H1 (cell line): ENCODE results near the gene CPLANE1. TPM values are rescaled to one million over a fixed set of nuclear protein-coding genes. Genes with fewer than 3 reads are reported as not detected.

ENCODE experiments used
- CTCF ChIA-PET: fragments of 300-600 bp; sonication (Branson Sonifier 250); formaldehyde crosslinking; loops from one replicate; lab custom pipeline; 2021; ENCODE audit not compliant: partially characterized antibody; lab: Charles Lee
- POLR2A ChIA-PET: fragments of 300-600 bp; sonication (Branson Sonifier 250); formaldehyde crosslinking; loops from one replicate; lab custom pipeline; 2021; ENCODE audit warnings: inconsistent platforms; ENCODE audit not compliant: partially characterized antibody; lab: Charles Lee
- DNase-seq, 2 experiments: peaks; one replicate each; pipeline versions ENCODE4 v3.0.0 to v3.0.0-alpha.2; 2010 to 2022; ENCODE audit warnings: low spot score in 2 of 2, low read depth in 1 of 2, mixed read lengths in 1 of 2
- FAIRE-seq: peaks from 2 replicates; lab custom pipeline; 2011; peaks lifted over from hg19 to GRCh38; lab: Jason Lieb, UNC
- H2AFZ ChIP-seq: 2 replicates; pipeline ENCODE4 v1.8.1; 2012; ENCODE audit warnings: low read length, inconsistent platforms
- H2AK5ac ChIP-seq: 2 replicates; pipeline ENCODE4 v1.6.1; 2013; ENCODE audit warnings: low read depth, low read length
- H2BK120ac ChIP-seq: replicated peaks from 2 replicates; pipeline ENCODE3; 2013; ENCODE audit warnings: low read depth, low read length, inconsistent platforms
- H2BK12ac ChIP-seq: 2 replicates; pipeline ENCODE4 v1.6.1; 2013; ENCODE audit warnings: low read depth, low read length
- H2BK15ac ChIP-seq: 2 replicates; pipeline ENCODE4 v1.6.1; 2013; ENCODE audit warnings: low read length
- H2BK20ac ChIP-seq: 2 replicates; pipeline ENCODE4 v1.6.1; 2013; ENCODE audit warnings: low read length
- H2BK5ac ChIP-seq: 2 replicates; pipeline ENCODE4 v1.6.1; 2013; ENCODE audit warnings: low read depth, low read length
- H3K14ac ChIP-seq: 2 replicates; pipeline ENCODE4 v1.6.1; 2013; ENCODE audit warnings: inconsistent platforms; ENCODE audit not compliant: insufficient read length
- H3K18ac ChIP-seq: 2 replicates; pipeline ENCODE4 v1.6.1; 2013; ENCODE audit warnings: low read length; ENCODE audit errors: extremely low read depth
- H3K23ac ChIP-seq: 2 replicates; pipeline ENCODE4 v1.6.1; 2013; ENCODE audit warnings: inconsistent platforms; ENCODE audit not compliant: insufficient read length
- H3K23me2 ChIP-seq: 2 replicates; pipeline ENCODE4 v1.6.1; 2013; ENCODE audit warnings: low read depth, low read length
- H3K27ac ChIP-seq: 2 replicates; pipeline ENCODE4 v1.6.1; 2011; ENCODE audit warnings: low read depth, low read length, inconsistent platforms
- H3K27me3 ChIP-seq, 4 experiments: replicated peaks in 1 of 4; 1 replicate in 1 of 4; 2 replicates in 3 of 4; pipeline versions ENCODE4 v1.6.1 to v1.8.1; 2011 to 2013; ENCODE audit warnings: low read length in 3 of 4, mild to moderate bottlenecking in 3 of 4, inconsistent platforms in 2 of 4, mixed read lengths in 2 of 4, moderate library complexity in 1 of 4; ENCODE audit not compliant: control insufficient read depth in 3 of 4, insufficient read depth in 3 of 4; ENCODE audit errors: extremely low read depth in 1 of 4
- H3K36me3 ChIP-seq, 4 experiments: 2 replicates each; pipeline versions ENCODE4 v1.6.1 to v1.8.1; 2011 to 2013; ENCODE audit warnings: mild to moderate bottlenecking in 4 of 4, low read length in 3 of 4, moderate library complexity in 2 of 4, control low read depth in 1 of 4, inconsistent platforms in 1 of 4; ENCODE audit not compliant: insufficient read depth in 4 of 4, control insufficient read depth in 2 of 4
- H3K4ac ChIP-seq: replicated peaks from 2 replicates; pipeline ENCODE3; 2013; ENCODE audit warnings: low read length, low read depth, mixed read lengths, inconsistent platforms; ENCODE audit not compliant: insufficient read length
- H3K4me1 ChIP-seq, 4 experiments: replicated peaks in 1 of 4; 1 replicate in 1 of 4; 2 replicates in 3 of 4; pipeline versions ENCODE4 v1.6.1 to v1.8.1; 2011 to 2013; ENCODE audit warnings: low read length in 3 of 4, inconsistent platforms in 2 of 4, mixed read lengths in 1 of 4; ENCODE audit not compliant: insufficient read depth in 4 of 4, control insufficient read depth in 3 of 4
- H3K4me2 ChIP-seq, 2 experiments: 2 replicates each; pipeline versions ENCODE4 v1.6.1 to v1.8.1; 2011 to 2013; ENCODE audit warnings: low read depth in 2 of 2, low read length in 2 of 2, control low read depth in 1 of 2, inconsistent platforms in 1 of 2, mild to moderate bottlenecking in 1 of 2; ENCODE audit not compliant: insufficient read depth in 1 of 2
- H3K4me3 ChIP-seq, 4 experiments: fragments of 200-600, 300-600 bp in 1 of 4; sonication (generic), shearing (Covaris generic), sonication (Bioruptor Twin) in 1 of 4; 2 replicates each; pipeline versions ENCODE4 v1.5.1 to v1.8.1; 2011 to 2016; ENCODE audit warnings: low read length in 4 of 4, low read depth in 3 of 4, control low read depth in 2 of 4, inconsistent platforms in 2 of 4, mild to moderate bottlenecking in 2 of 4, mixed read lengths in 1 of 4, moderate library complexity in 1 of 4; ENCODE audit not compliant: insufficient read depth in 2 of 4; ENCODE audit errors: extremely low read depth in 1 of 4
- H3K56ac ChIP-seq: replicated peaks from 2 replicates; pipeline ENCODE3; 2013; ENCODE audit warnings: low read depth, mild to moderate bottlenecking, mixed read lengths, low read length, inconsistent platforms; ENCODE audit not compliant: insufficient read length
- H3K79me1 ChIP-seq: 2 replicates; pipeline ENCODE4 v1.6.1; 2013; ENCODE audit warnings: low read depth, low read length, control low read depth
- H3K79me2 ChIP-seq, 2 experiments: 2 replicates each; pipeline versions ENCODE4 v1.6.1 to v1.8.1; 2012 to 2013; ENCODE audit warnings: low read length in 2 of 2, mild to moderate bottlenecking in 2 of 2, inconsistent platforms in 1 of 2; ENCODE audit not compliant: insufficient read depth in 2 of 2, control insufficient read depth in 1 of 2
- H3K9ac ChIP-seq, 4 experiments: replicated peaks in 1 of 4; 1 replicate in 1 of 4; 2 replicates in 3 of 4; pipeline versions ENCODE4 v1.6.1 to v1.8.1; 2011 to 2013; ENCODE audit warnings: low read depth in 3 of 4, low read length in 3 of 4, control low read depth in 2 of 4, mild to moderate bottlenecking in 2 of 4, moderate library complexity in 2 of 4, inconsistent platforms in 1 of 4; ENCODE audit errors: extremely low read depth in 1 of 4
- H3K9me3 ChIP-seq, 2 experiments: 2 replicates each; pipeline versions ENCODE4 v1.6.1 to v1.8.1; 2012 to 2013; ENCODE audit warnings: mild to moderate bottlenecking in 2 of 2, moderate library complexity in 2 of 2, control low read depth in 1 of 2, inconsistent platforms in 1 of 2, low read depth in 1 of 2, low read length in 1 of 2, mixed read lengths in 1 of 2; ENCODE audit not compliant: insufficient read depth in 2 of 2
- H4K20me1 ChIP-seq, 2 experiments: replicated peaks in 1 of 2; 2 replicates each; pipeline versions ENCODE3 to v1.8.1; 2011 to 2013; ENCODE audit warnings: inconsistent platforms in 2 of 2, low read length in 2 of 2, mild to moderate bottlenecking in 1 of 2; ENCODE audit not compliant: insufficient read depth in 2 of 2, control insufficient read depth in 1 of 2
- H4K5ac ChIP-seq: 2 replicates; pipeline ENCODE4 v1.6.1; 2013; ENCODE audit warnings: low read length, low read depth, mixed read lengths, inconsistent platforms; ENCODE audit not compliant: insufficient read length
- H4K8ac ChIP-seq: 2 replicates; pipeline ENCODE4 v1.8.0; 2013; ENCODE audit warnings: mild to moderate bottlenecking, moderate library complexity, low read length, inconsistent platforms; ENCODE audit not compliant: insufficient read depth; ENCODE audit errors: extremely low read depth
- H4K91ac ChIP-seq: replicated peaks from 2 replicates; pipeline ENCODE3; 2013; ENCODE audit warnings: low read length, mixed read lengths, inconsistent platforms; ENCODE audit not compliant: insufficient read length
- EGR1 ChIP-seq: IDR thresholded peaks from 2 replicates; pipeline ENCODE4 v1.6.1; 2011; ENCODE audit warnings: low read depth, low read length, borderline replicate concordance
- NANOG ChIP-seq: IDR thresholded peaks from 2 replicates; pipeline ENCODE4 v1.6.1; 2011; ENCODE audit warnings: low read length, low read depth, mild to moderate bottlenecking, inconsistent platforms; ENCODE audit not compliant: insufficient read depth, poor library complexity, severe bottlenecking
- SP2 ChIP-seq: IDR thresholded peaks from 2 replicates; pipeline ENCODE4 v1.6.1; 2012; ENCODE audit warnings: mild to moderate bottlenecking, low read length, inconsistent platforms
- WGBS, 2 experiments: shearing (Covaris generic) in 1 of 2; methylation state at CpG; one replicate each; pipeline versions ENCODE4 v1.1.6 to v1.1.7; 2013 to 2015; ENCODE audit warnings: low lambda C conversion rate in 2 of 2, mixed read lengths in 2 of 2, inconsistent platforms in 1 of 2, low coverage in 1 of 2, missing lambda C conversion rate in 1 of 2; ENCODE audit not compliant: insufficient replicate concordance in 2 of 2, insufficient coverage in 1 of 2, insufficient read length in 1 of 2; ENCODE audit errors: extremely low coverage in 1 of 2, missing lambda C conversion rate in 1 of 2; 5-methylcytosine and 5-hydroxymethylcytosine counted together
- polyA plus RNA-seq, 7 experiments: library from polyadenylated mRNA; depleted of rRNA in 3 of 7; stranded (reverse) in 5 of 7; unstranded in 2 of 7; fragments of >200 nt in 5 of 7; fragments of 200-250 nt in 2 of 7; gene quantifications; 1 replicate in 5 of 7; 2 replicates in 1 of 7; 4 replicates in 1 of 7; pipeline versions ENCODE4 v1.2.1 to v1.2.3, GENCODE V29; 2011 to 2013; ENCODE audit warnings: missing spikeins in 2 of 7, mixed read lengths in 2 of 7
- total RNA-seq: library from RNA; stranded (reverse); fragmentation: NEBNext Ultra II Directional; extraction: Animal tissue kit (Norgen Biotek cat#: 25700); gene quantifications from 2 replicates; pipeline ENCODE4 v1.2.1, GENCODE V29; 2021

CPLANE1 gene
- total and polyA plus RNA-seq, 2 of the 8 experiments (the other 6 are each of a cell fraction or from before 2014, with no cell fraction given) = 2.2 to 8.8 TPM

DNA sequence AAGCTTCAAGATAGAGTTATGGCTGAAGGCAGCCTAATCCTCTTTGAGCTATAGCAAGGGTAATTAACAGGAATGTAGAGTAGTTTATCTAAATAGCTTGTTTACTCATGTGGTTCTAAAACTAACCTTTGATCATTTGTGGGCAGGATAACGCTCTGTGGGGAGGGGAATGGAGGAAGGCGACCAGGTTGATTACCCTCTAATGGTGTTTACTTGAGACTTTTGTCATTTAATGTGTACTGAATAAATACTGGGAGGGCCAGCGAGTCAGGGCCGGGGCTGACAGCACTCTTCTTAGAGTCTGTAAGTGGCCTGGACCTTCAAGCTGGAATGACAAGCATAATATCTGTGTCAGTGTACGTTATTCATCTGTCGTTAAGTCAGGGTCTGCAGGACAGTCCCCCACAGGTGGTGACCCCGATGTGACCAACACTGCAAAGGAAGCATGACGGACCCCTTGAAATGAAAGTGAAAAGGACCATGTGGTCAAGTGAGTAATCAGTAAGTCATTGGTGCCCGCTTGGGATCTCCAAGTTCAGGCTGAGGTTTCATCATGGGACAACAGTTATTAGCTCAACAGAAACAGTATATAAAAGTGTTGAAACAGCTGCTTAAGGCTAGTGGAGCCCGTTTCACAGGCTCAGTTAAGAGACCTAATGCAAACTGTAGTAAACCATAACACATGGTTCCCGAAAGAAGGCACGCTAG, 162.6 kb downstream of the CPLANE1 start:
- H2BK5ac ChIP-seq = no peak overlapping the region
- no peak for FAIRE-seq
- H2BK120ac ChIP-seq = no peak overlapping the region
- no peak overlapping the region for H3K9ac ChIP-seq
- H4K91ac ChIP-seq = no peak overlapping the region
- no peaks in the 10 kb centered on the region for H3K23me2 ChIP-seq
- H3K4ac ChIP-seq = no peak overlapping the region
- no peak overlapping the region for H2BK20ac ChIP-seq
- H3K79me1 ChIP-seq = no peaks in the 10 kb centered on the region
- no peak overlapping the region for H2BK15ac ChIP-seq
- no peak overlapping the region for H3K18ac ChIP-seq
- peak in 1 of 2 experiments; percentile 39 for DNase-seq
- no peak overlapping the region for H3K56ac ChIP-seq
- H4K8ac ChIP-seq = no peak overlapping the region
- no peaks in the 10 kb centered on the region for H3K79me2 ChIP-seq
- no peaks in the 10 kb centered on the region for H4K20me1 ChIP-seq
- WGBS, 2 experiments = 69% methylated on average over 12 of the region's 12 CpGs; no CpG with 5 or more reads in 1 of the 2 experiments
- peaks cover 15 to 28% (median 25%) of the 10 kb centered on the region in 4 experiments; a peak in 6 of 7 replicates for H3K27me3 ChIP-seq
- no peak overlapping the region for H2BK12ac ChIP-seq
- no peak overlapping the region for H4K5ac ChIP-seq
- no peak overlapping the region for H2AFZ ChIP-seq
- H3K23ac ChIP-seq = no peak overlapping the region
- POLR2A ChIA-PET = no interaction called here
- H3K4me2 ChIP-seq = no peak overlapping the region
- no peaks in the 10 kb centered on the region for H3K9me3 ChIP-seq
- CTCF ChIA-PET = interaction anchor here (1.1 kb wide), 1 partner anchor 218 kb away, joined by 3 read pairs; no protein-coding TSS in a partner anchor
- peak; percentile 81 for TF ChIP-seq NANOG
- no peak for TF ChIP-seq SP2
- no peak for TF ChIP-seq EGR1
- TF ChIP-seq, all 59 proteins: peak for 1
- no peak overlapping the region for H2AK5ac ChIP-seq
- H3K14ac ChIP-seq = no peak overlapping the region
- H3K4me3 ChIP-seq = no peak overlapping the region
- H3K4me1 ChIP-seq = peaks cover 0 to 10% (median 2%) of the 10 kb centered on the region in 4 experiments; a peak in 4 of 7 replicates
- H3K27ac ChIP-seq = no peak overlapping the region
- H3K36me3 ChIP-seq = no peaks in the 10 kb centered on the region
